Inflammatory macrophage treated with lipopolysaccharide for 4 hours (primary cell): Measurements from ENCODE around the gene UBE2I.
"Not testable (repeated sequence)": the region's sequence is repeated elsewhere in the genome, so short reads cannot be mapped to it uniquely, and the experiment has no call there.

ENCODE experiments used
- DNase-seq: peaks from one replicate; pipeline ENCODE4 v3.0.0-alpha.2; 2020

Gene UBE2I

GRCh38 chr16:1293921-1294656 lies 15.3 kb upstream of the UBE2I start:
- DNase-seq, result no peak

GRCh38 chr16:1295465-1295864 lies 14.0 kb upstream of the UBE2I start:
- no peak for DNase-seq

GRCh38 chr16:1296688-1297017 lies 12.8 kb upstream of the UBE2I start:
- not testable (repeated sequence) for DNase-seq

- DNase-seq, result peak; percentile 28
Observed at GRCh38 chr16:1297018-1297696, 12.3 kb upstream of the UBE2I start.

- no peak for DNase-seq
Observed at GRCh38 chr16:1298406-1298805, 11.0 kb upstream of the UBE2I start.

- no peak for DNase-seq
Observed at GRCh38 chr16:1299012-1299867, 10.2 kb upstream of the UBE2I start.

GRCh38 chr16:1299868-1300203 lies 9.6 kb upstream of the UBE2I start:
- DNase-seq, result no peak

GRCh38 chr16:1300664-1301476 lies 8.6 kb upstream of the UBE2I start:
- DNase-seq, result peak; percentile 65

- no peak for DNase-seq
Observed at GRCh38 chr16:1301562-1301961, 7.9 kb upstream of the UBE2I start.

- no peak for DNase-seq
Observed at GRCh38 chr16:1305823-1306222, 3.6 kb upstream of the UBE2I start.

GRCh38 chr16:1306334-1306733 lies 3.1 kb upstream of the UBE2I start:
- no peak for DNase-seq

GRCh38 chr16:1308036-1308976 lies 1.1 kb upstream of the UBE2I start:
- DNase-seq, result no peak

- DNase-seq, result peak; percentile 62
Observed at GRCh38 chr16:1309888-1310831, 724 bp downstream of the UBE2I start.

GRCh38 chr16:1310832-1311200 lies 1.4 kb downstream of the UBE2I start:
- DNase-seq, result peak; percentile 17

GRCh38 chr16:1311212-1311737 lies 1.8 kb downstream of the UBE2I start:
- DNase-seq, result no peak

GRCh38 chr16:1311738-1312466 lies 2.5 kb downstream of the UBE2I start:
- peak; percentile 56 for DNase-seq

GRCh38 chr16:1312467-1312816 lies 3.0 kb downstream of the UBE2I start:
- DNase-seq, result no peak

GRCh38 chr16:1312903-1313302 lies 3.5 kb downstream of the UBE2I start:
- no peak for DNase-seq

- DNase-seq, result no peak
Observed at GRCh38 chr16:1313721-1314369, 4.4 kb downstream of the UBE2I start.
